Parathyroid adenoma (tissue), 2 donors: ENCODE data around the gene ST3GAL3.

Source experiments
- H2AFZ ChIP-seq: fragments of 300-600 bp; sonication (generic); one replicate; pipeline ENCODE4 v1.7.0; 2017; ENCODE audit warnings: antibody characterized with exemption, mild to moderate bottlenecking
- H3K27ac ChIP-seq: fragments of 300-600 bp; sonication (generic); one replicate; pipeline ENCODE4 v1.7.0; 2017
- H3K27me3 ChIP-seq: fragments of 300-600 bp; sonication (generic); one replicate; pipeline ENCODE4 v1.7.0; 2017; ENCODE audit warnings: low read length; ENCODE audit not compliant: control insufficient read depth, insufficient read depth
- H3K36me3 ChIP-seq: fragments of 300-600 bp; sonication (generic); one replicate; pipeline ENCODE4 v1.7.0; 2017; ENCODE audit warnings: low read length; ENCODE audit not compliant: control insufficient read depth, insufficient read depth
- H3K4me1 ChIP-seq: fragments of 300-600 bp; sonication (generic); one replicate; pipeline ENCODE4 v1.7.0; 2017; ENCODE audit warnings: control low read depth
- H3K4me2 ChIP-seq: fragments of 300-600 bp; sonication (generic); one replicate; pipeline ENCODE4 v1.7.0; 2017; ENCODE audit warnings: low read length
- H3K4me3 ChIP-seq: fragments of 300-600 bp; sonication (generic); one replicate; pipeline ENCODE4 v1.7.0; 2017; ENCODE audit warnings: low read depth, low read length
- H3K79me2 ChIP-seq: fragments of 300-600 bp; sonication (generic); one replicate; pipeline ENCODE4 v1.7.0; 2017; ENCODE audit warnings: control low read depth
- H3K9ac ChIP-seq: fragments of 300-600 bp; sonication (generic); one replicate; pipeline ENCODE4 v1.7.0; 2017; ENCODE audit warnings: mild to moderate bottlenecking
- H3K9me3 ChIP-seq: fragments of 300-600 bp; sonication (generic); one replicate; pipeline ENCODE4 v1.7.0; 2017; ENCODE audit warnings: low read length; ENCODE audit not compliant: control insufficient read depth
- CTCF ChIP-seq: fragments of 300-600 bp; sonication (generic); IDR thresholded peaks from one replicate; pipeline ENCODE4 v1.7.0; 2017; ENCODE audit warnings: antibody characterized with exemption, mild to moderate bottlenecking
- donor health status: primary hyperparathyroidism.

The ST3GAL3 gene

GRCh38 chr1:43707190-43708001 lies at the start of gene ST3GAL3:
TSS of gene ST3GAL3 (plus strand) at chr1:43707536. CDS start at chr1:43736263, 28,727 bp downstream.
- H3K9ac ChIP-seq, result no peak within 1 kb of the TSS
- no peaks in the 10 kb centered on the region for H3K27me3 ChIP-seq
- H3K79me2 ChIP-seq, result no peaks in the 10 kb centered on the region
- H3K4me2 ChIP-seq, result peak within 1 kb of the TSS; percentile 91
- no peaks in the 10 kb centered on the region for H3K9me3 ChIP-seq
- H3K4me1 ChIP-seq, result no peaks in the 10 kb centered on the region
- peak within 1 kb of the TSS; percentile 64 for H3K4me3 ChIP-seq
- H3K27ac ChIP-seq, result no peak within 1 kb of the TSS
- peak within 1 kb of the TSS; percentile 69 for H2AFZ ChIP-seq
- no peaks in the 10 kb centered on the region for H3K36me3 ChIP-seq
- TF ChIP-seq CTCF, result no peak

GRCh38 chr1:43659212-43660166 lies 47.8 kb upstream of the ST3GAL3 start:
- Histone ChIP-seq H3K27me3 (no peaks in the 10 kb centered on the region), H2AFZ (no peak overlapping the region), H3K36me3 (no peaks in the 10 kb centered on the region), H3K79me2 (peaks cover 13% of the 10 kb centered on the region), H3K4me2 (no peak overlapping the region), H3K4me1 (no peaks in the 10 kb centered on the region), H3K4me3 (no peak overlapping the region), H3K9ac (no peak overlapping the region), H3K27ac (no peak overlapping the region), H3K9me3 (no peaks in the 10 kb centered on the region)
- TF ChIP-seq CTCF, result no peak

GRCh38 chr1:43660355-43660754 lies 47.0 kb upstream of the ST3GAL3 start:
- no peak overlapping the region for H3K9ac ChIP-seq
- peaks cover 13% of the 10 kb centered on the region for H3K79me2 ChIP-seq
- H3K4me1 ChIP-seq, result no peaks in the 10 kb centered on the region
- no peak overlapping the region for H3K4me2 ChIP-seq
- no peaks in the 10 kb centered on the region for H3K27me3 ChIP-seq
- no peak overlapping the region for H3K4me3 ChIP-seq
- H3K9me3 ChIP-seq, result no peaks in the 10 kb centered on the region
- TF ChIP-seq CTCF, result no peak
- no peaks in the 10 kb centered on the region for H3K36me3 ChIP-seq
- no peak overlapping the region for H2AFZ ChIP-seq
- H3K27ac ChIP-seq, result no peak overlapping the region

- H3K79me2 ChIP-seq, result peaks cover 15% of the 10 kb centered on the region
- H3K4me3 ChIP-seq, result no peak overlapping the region
- H3K4me2 ChIP-seq, result no peak overlapping the region
- H3K27ac ChIP-seq, result no peak overlapping the region
- no peak for TF ChIP-seq CTCF
- H3K9me3 ChIP-seq, result no peaks in the 10 kb centered on the region
- no peak overlapping the region for H3K9ac ChIP-seq
- no peaks in the 10 kb centered on the region for H3K4me1 ChIP-seq
- no peaks in the 10 kb centered on the region for H3K27me3 ChIP-seq
- no peaks in the 10 kb centered on the region for H3K36me3 ChIP-seq
- no peak overlapping the region for H2AFZ ChIP-seq
Measured at GRCh38 chr1:43664369-43664768, 43.0 kb upstream of the ST3GAL3 start.
